Activated naive CD8-positive, alpha-beta T cell treated with anti-CD3 and anti-CD28 coated beads for 36 hours (primary cell): ENCODE results near the gene PLA1A. TPM values are rescaled to one million over a fixed set of nuclear protein-coding genes. Genes with fewer than 3 reads are reported as not detected.
"Not testable (repeated sequence)": the region's sequence is repeated elsewhere in the genome, so short reads cannot be mapped to it uniquely, and the experiment has no call there.

Source experiments
- DNase-seq: peaks from one replicate; pipeline ENCODE4 v3.0.0; 2021
- H3K27ac Mint-ChIP-seq: one replicate; pipeline ENCODE4 v1.8.0; 2022; ENCODE audit warnings: mild to moderate bottlenecking, moderate library complexity, mixed read lengths
- H3K27me3 Mint-ChIP-seq: one replicate; pipeline ENCODE4 v1.8.0; 2022; ENCODE audit warnings: mild to moderate bottlenecking, mixed read lengths
- H3K36me3 Mint-ChIP-seq: one replicate; pipeline ENCODE4 v1.8.0; 2021; ENCODE audit warnings: mild to moderate bottlenecking, mixed read lengths
- H3K4me1 Mint-ChIP-seq: one replicate; pipeline ENCODE4 v1.8.0; 2021; ENCODE audit warnings: mixed read lengths
- H3K4me3 Mint-ChIP-seq: one replicate; pipeline ENCODE4 v1.8.0; 2022; ENCODE audit warnings: mild to moderate bottlenecking, moderate library complexity, mixed read lengths
- H3K9me3 Mint-ChIP-seq: one replicate; pipeline ENCODE4 v1.8.0; 2022; ENCODE audit warnings: mixed read lengths
- total RNA-seq, 2 experiments: library from RNA; stranded (reverse); gene quantifications; one replicate each; pipeline ENCODE4 v1.2.3, GENCODE V29; 2021

Gene PLA1A
- not detected for total RNA-seq

DNA sequence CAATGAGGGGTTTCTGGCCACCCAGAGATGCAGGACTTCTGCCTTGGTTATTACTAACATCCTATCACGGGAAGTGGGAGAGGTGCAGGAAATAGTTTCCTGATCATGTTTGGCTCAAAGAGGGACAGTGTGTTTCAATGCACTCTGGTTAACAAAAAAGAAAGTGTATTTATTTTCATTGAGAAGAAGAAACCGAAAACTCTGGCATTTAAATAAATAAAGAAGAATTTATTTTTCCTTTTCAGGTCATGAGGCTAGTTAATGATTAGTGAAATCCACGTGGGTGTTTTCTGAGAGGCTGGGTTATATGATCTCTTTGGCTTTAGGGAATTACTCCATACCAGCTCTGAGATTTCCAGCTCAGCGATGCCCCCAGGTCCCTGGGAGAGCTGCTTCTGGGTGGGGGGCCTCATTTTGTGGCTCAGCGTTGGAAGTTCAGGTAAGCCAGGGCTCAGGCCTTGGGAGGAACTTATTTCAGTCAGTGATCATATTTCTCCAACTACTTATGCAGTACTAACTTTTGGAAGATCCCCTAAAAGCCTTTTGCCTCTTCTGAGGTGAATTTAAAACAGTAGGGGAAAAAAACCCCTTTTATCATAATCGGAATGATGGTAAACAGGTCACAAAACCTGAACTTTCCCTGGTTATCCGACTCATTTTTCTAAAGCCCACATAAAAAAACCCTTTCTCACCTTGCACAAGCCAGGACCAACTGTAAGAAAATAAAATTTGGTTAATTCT, at the start of gene PLA1A:
PLA1A (plus strand) TSS at position 338 of the 741 bp plus-strand sequence; CDS start at position 367, 29 bp downstream.
- H3K27me3 Mint-ChIP-seq = peaks cover 11% of the 10 kb centered on the region

DNA sequence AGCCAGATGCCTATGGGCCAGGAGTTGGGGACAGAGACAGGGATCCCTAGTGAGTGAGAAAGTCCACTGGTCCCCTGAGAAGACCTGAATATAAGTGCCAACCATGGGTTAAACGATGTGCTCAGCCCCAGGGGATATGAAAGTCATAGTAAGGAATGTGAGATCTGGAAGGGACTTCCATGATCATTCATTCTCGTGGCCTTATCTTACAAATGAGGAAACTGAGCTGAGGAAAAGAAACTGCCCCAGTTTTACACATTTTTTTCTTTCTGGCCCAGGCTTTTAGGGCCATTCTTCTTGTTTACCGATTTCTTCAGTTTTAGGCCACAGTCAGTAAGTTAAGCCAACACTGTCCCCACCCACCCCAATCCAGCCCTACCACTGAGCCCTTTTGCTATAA, 49.3 kb upstream of the PLA1A start:
- no peak for DNase-seq
- H3K4me3 Mint-ChIP-seq = no peak overlapping the region
- no peaks in the 10 kb centered on the region for H3K36me3 Mint-ChIP-seq
- no peaks in the 10 kb centered on the region for H3K4me1 Mint-ChIP-seq
- H3K27ac Mint-ChIP-seq = no peak overlapping the region
- H3K27me3 Mint-ChIP-seq = no peaks in the 10 kb centered on the region
- H3K9me3 Mint-ChIP-seq = no peaks in the 10 kb centered on the region

More for the DNA sequence above, at the start of gene PLA1A:
- Mint-ChIP-seq H3K4me1 (peaks cover 24% of the 10 kb centered on the region), H3K27ac (no peak within 1 kb of the TSS), H3K4me3 (no peak within 1 kb of the TSS), H3K36me3 (no peaks in the 10 kb centered on the region), H3K9me3 (no peaks in the 10 kb centered on the region)
- no peak for DNase-seq

DNA sequence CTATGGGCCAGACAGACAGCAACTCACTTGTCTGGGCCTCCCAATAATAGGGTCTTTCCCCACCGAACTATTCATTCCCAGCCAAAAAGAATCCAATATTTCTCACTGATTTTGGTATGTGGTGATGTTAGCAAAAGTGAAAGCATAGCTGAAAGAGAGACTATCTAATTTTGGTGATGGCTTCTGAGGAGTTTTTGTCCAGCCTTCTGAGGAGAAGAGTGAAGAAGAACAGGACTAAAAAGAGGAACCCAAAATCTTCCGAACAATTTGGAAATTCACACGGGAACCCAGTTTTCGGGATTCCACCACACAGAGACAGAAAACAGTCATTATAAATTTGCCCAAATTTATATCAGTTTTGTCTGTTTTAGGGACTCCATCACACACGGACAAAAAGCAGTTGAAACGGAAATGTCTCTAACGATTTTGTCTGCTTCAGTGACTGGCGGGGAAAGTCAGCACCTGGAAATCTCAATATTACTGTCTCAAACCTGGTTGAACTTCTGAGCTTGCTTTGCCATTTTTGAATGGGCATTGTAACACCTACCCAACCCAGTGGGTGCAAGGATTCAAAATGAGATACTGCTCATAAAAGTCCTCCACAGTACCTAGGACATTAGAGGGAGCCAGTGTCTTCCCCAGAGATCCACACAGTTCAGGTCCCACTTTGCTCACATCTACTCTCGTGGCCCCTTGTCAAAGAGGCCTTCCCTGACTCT, 47.3 kb upstream of the PLA1A start:
- Mint-ChIP-seq H3K4me1 (peaks cover 3% of the 10 kb centered on the region), H3K4me3 (no peak overlapping the region), H3K9me3 (no peaks in the 10 kb centered on the region), H3K36me3 (no peaks in the 10 kb centered on the region), H3K27ac (no peak overlapping the region), H3K27me3 (no peaks in the 10 kb centered on the region)
- DNase-seq = no peak

DNA sequence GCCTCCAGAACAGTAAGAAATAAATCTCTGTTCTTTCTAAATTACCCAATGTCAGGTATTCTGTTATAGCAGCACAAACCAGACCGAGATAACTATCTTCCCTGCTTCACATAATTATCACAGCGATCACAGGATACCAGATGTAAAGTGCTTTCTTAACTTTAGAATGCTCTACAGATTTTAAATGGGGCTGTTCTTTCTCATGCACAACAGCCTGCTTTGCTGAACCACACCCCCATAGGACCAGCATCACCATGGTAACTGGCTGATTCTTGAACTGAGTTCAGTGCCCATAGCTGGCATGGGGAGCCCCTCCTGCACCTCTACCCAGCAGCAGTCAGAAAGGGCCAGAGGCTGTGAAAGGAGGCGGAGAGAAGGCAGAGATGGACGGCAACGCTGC, 46.1 kb upstream of the PLA1A start:
- Mint-ChIP-seq H3K4me1 (peaks cover 12% of the 10 kb centered on the region), H3K27ac (no peak overlapping the region), H3K27me3 (peaks cover 4% of the 10 kb centered on the region)

DNA sequence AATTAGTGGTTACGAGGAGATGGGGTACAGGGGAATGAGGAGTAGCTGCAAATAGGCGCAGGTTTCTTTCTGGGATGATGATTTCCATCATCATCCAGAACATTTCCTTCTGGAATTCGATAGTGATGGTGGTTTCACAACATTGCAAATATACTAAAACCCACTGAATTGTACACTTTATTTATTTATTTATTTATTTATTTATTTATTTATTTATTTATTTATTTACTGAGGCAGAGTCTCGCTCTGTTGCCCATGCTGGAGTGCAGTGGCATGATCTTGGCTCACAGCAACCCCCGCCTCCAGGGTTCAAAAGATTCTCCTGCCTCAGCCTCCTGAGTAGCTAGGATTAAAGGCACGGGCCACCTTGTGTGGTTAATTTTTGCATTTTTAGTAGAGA, 44.8 kb upstream of the PLA1A start:
- not testable (repeated sequence) for H3K27me3 Mint-ChIP-seq, DNase-seq, H3K27ac Mint-ChIP-seq, H3K4me3 Mint-ChIP-seq, H3K9me3 Mint-ChIP-seq, H3K36me3 Mint-ChIP-seq
- H3K4me1 Mint-ChIP-seq = peaks cover 22% of the 10 kb centered on the region

More for the DNA sequence above, 46.1 kb upstream of the PLA1A start:
- H3K36me3 Mint-ChIP-seq = peaks cover 1% of the 10 kb centered on the region
- no peak for DNase-seq
- no peaks in the 10 kb centered on the region for H3K9me3 Mint-ChIP-seq
- no peak overlapping the region for H3K4me3 Mint-ChIP-seq

- no peak for DNase-seq
- Mint-ChIP-seq H3K4me1 (peaks cover 29% of the 10 kb centered on the region), H3K27ac (no peak overlapping the region), H3K9me3 (no peaks in the 10 kb centered on the region), H3K36me3 (peaks cover 12% of the 10 kb centered on the region), H3K4me3 (no peak overlapping the region), H3K27me3 (peaks cover 4% of the 10 kb centered on the region)
These were observed 43.8 kb upstream of the PLA1A start for GRCh38 chr3:119553823-119554415.

DNA sequence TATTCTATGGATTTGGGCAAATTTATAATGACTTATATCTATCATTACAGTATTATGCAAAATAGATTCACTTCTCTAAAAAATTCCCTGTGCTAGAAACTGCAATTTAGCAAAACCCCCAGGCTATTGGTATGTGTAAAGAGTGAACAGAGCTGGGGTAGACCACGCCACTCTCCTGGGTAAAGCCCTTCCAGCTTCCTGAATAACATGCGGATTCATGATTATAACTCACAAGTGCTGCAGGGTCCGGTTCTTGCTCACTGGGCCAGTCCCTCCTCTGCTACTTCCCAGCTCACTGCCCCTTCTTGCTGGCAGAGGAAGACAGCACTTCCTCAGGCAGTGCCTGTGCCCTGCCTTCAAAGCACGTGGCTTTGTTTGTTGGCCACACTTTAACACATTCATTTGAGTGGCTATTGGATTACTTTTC, 42.4 kb upstream of the PLA1A start:
- peaks cover 12% of the 10 kb centered on the region for H3K36me3 Mint-ChIP-seq
- no peak overlapping the region for H3K4me3 Mint-ChIP-seq
- no peaks in the 10 kb centered on the region for H3K9me3 Mint-ChIP-seq
- peaks cover 40% of the 10 kb centered on the region for H3K4me1 Mint-ChIP-seq
- DNase-seq = no peak
- no peak overlapping the region for H3K27ac Mint-ChIP-seq
- peaks cover 8% of the 10 kb centered on the region for H3K27me3 Mint-ChIP-seq

DNA sequence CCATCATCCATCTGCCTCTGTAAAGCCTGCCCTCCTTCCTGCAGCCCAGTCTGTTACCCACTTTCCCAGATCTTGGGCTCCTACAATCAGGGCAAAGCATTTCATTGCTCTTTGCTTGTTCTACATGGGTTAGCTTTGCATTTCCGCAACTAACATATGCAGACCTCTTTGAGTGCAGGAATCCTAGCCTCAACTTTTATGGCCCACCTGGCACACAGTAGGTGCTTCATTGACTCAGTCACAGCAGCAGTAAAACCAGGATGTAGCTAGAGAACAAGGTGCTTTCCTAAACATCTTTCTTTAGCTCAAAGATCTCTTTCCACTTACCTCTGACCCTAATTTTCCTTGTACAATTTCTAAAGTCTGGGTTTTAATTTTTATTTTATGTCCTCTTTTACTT, 41.8 kb upstream of the PLA1A start:
- Mint-ChIP-seq H3K4me3 (no peak overlapping the region), H3K27me3 (peaks cover 8% of the 10 kb centered on the region), H3K27ac (peak overlapping the region; percentile 13), H3K4me1 (peaks cover 42% of the 10 kb centered on the region), H3K36me3 (peaks cover 12% of the 10 kb centered on the region), H3K9me3 (no peaks in the 10 kb centered on the region)
- no peak for DNase-seq

- Mint-ChIP-seq H3K4me1 (peaks cover 46% of the 10 kb centered on the region), H3K27ac (peak overlapping the region; percentile 78), H3K9me3 (no peaks in the 10 kb centered on the region), H3K4me3 (peak overlapping the region; percentile 43), H3K27me3 (peaks cover 8% of the 10 kb centered on the region), H3K36me3 (peaks cover 12% of the 10 kb centered on the region)
- no peak for DNase-seq
These were observed 40.4 kb upstream of the PLA1A start for GRCh38 chr3:119557192-119557876.

DNA sequence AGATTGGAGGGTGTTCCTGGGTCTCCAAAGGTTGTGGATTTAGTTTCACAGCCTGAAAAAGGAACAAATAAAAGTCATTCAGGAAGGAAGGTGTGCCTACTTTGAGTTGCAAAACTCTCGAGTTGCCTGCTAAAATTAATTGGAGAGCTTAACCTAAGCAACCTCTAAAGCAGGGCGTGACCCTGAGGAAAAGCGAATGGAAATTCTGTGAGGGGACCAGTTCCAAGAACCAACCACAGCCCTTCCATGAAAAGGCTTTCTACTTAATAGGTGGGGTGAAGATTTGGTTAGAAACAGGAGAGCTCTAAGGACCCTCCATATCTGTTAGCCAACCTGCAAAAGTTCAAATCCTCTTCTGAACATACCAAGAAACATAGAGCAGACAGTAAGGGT, 39.8 kb upstream of the PLA1A start:
- H3K27ac Mint-ChIP-seq = peak overlapping the region; percentile 78
- DNase-seq = peak; percentile 65
- no peaks in the 10 kb centered on the region for H3K9me3 Mint-ChIP-seq
- peaks cover 8% of the 10 kb centered on the region for H3K27me3 Mint-ChIP-seq
- peaks cover 51% of the 10 kb centered on the region for H3K4me1 Mint-ChIP-seq
- H3K36me3 Mint-ChIP-seq = peaks cover 12% of the 10 kb centered on the region
- H3K4me3 Mint-ChIP-seq = peak overlapping the region; percentile 43

- Mint-ChIP-seq H3K9me3 (peaks cover 2% of the 10 kb centered on the region), H3K27me3 (peaks cover 8% of the 10 kb centered on the region), H3K4me3 (peak overlapping the region; percentile 63), H3K27ac (peak overlapping the region; percentile 78), H3K36me3 (peaks cover 12% of the 10 kb centered on the region), H3K4me1 (peaks cover 51% of the 10 kb centered on the region)
- no peak for DNase-seq
These were observed 38.9 kb upstream of the PLA1A start for GRCh38 chr3:119558626-119559317.

GRCh38 chr3:119559441-119559963, 38.2 kb upstream of the PLA1A start, which contains the start of gene CD80:
TSS of gene CD80 (minus strand) at chr3:119559614. CDS start at chr3:119557728, 1,886 bp downstream.
- peak; percentile 64 for DNase-seq
- Mint-ChIP-seq H3K4me3 (peak within 1 kb of the TSS; percentile 63), H3K27me3 (peaks cover 8% of the 10 kb centered on the region), H3K27ac (peak within 1 kb of the TSS; percentile 78), H3K36me3 (peaks cover 12% of the 10 kb centered on the region), H3K4me1 (peaks cover 51% of the 10 kb centered on the region), H3K9me3 (peaks cover 4% of the 10 kb centered on the region)

DNA sequence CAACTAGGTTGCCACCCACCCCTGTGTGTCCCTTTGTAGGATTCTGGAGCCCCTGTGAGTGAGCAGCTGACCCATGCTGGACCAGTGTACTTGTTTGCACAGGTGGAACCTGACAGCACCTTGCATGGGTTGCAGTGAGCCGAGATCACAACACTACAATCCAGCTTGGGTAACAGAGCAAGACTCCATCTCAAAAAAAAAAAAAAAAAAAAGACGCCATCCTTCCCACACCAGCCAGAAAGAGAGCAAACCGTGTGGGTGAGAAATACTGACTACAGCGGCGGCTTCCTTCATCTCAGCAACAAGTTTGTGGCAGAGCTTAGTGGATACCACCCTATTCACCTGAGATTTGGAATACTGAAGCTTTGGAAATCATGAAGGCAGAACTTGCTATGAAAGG, 37.5 kb upstream of the PLA1A start:
- peaks cover 4% of the 10 kb centered on the region for H3K9me3 Mint-ChIP-seq
- H3K27ac Mint-ChIP-seq = no peak overlapping the region
- H3K27me3 Mint-ChIP-seq = peaks cover 8% of the 10 kb centered on the region
- H3K4me1 Mint-ChIP-seq = peaks cover 50% of the 10 kb centered on the region
- DNase-seq = no peak
- no peak overlapping the region for H3K4me3 Mint-ChIP-seq
- H3K36me3 Mint-ChIP-seq = peaks cover 12% of the 10 kb centered on the region

GRCh38 chr3:119562307-119562961, 35.3 kb upstream of the PLA1A start:
- Mint-ChIP-seq H3K4me1 (peaks cover 38% of the 10 kb centered on the region), H3K4me3 (peak overlapping the region; percentile 44), H3K27me3 (peaks cover 5% of the 10 kb centered on the region), H3K9me3 (peaks cover 4% of the 10 kb centered on the region), H3K36me3 (peaks cover 3% of the 10 kb centered on the region), H3K27ac (peak overlapping the region; percentile 82)
- peak; percentile 67 for DNase-seq
